HG02642 (cell line): Measurements from ENCODE around the gene MICALL2.

Experiments
- ATAC-seq: cut with Tn5 transposase; IDR thresholded peaks from one replicate; pipeline ENCODE4 v1.9.1; 2021; ENCODE audit warnings: mild to moderate bottlenecking; ENCODE audit not compliant: unreplicated experiment, poor library complexity

The MICALL2 gene

GRCh38 chr7:1458683-1459511, at the start of gene MICALL2:
Gene MICALL2 (minus strand): TSS chr7:1459470. CDS start chr7:1459326, 144 bp downstream.
- ATAC-seq: peak; percentile 14

GRCh38 chr7:1508277-1508758, 49.0 kb upstream of the MICALL2 start:
- no peak for ATAC-seq

GRCh38 chr7:1505731-1506550, 46.7 kb upstream of the MICALL2 start:
- ATAC-seq: no peak

- peak; percentile 92 for ATAC-seq
Observed at GRCh38 chr7:1503816-1504775, 44.8 kb upstream of the MICALL2 start, which contains the start of gene INTS1. Gene INTS1 (minus strand): TSS chr7:1504389. CDS start chr7:1503960, 429 bp downstream.

- no peak for ATAC-seq
Observed at GRCh38 chr7:1503390-1503789, 44.1 kb upstream of the MICALL2 start.

GRCh38 chr7:1502845-1503244, 43.6 kb upstream of the MICALL2 start:
- ATAC-seq: no peak

- ATAC-seq: no peak
Observed at GRCh38 chr7:1501487-1502270, 42.4 kb upstream of the MICALL2 start.

GRCh38 chr7:1500064-1500807, 41.0 kb upstream of the MICALL2 start:
- no peak for ATAC-seq

GRCh38 chr7:1499367-1500029, 40.2 kb upstream of the MICALL2 start:
- ATAC-seq: no peak

GRCh38 chr7:1498370-1499305, 39.4 kb upstream of the MICALL2 start:
- no peak for ATAC-seq

GRCh38 chr7:1497293-1497927, 38.1 kb upstream of the MICALL2 start:
- ATAC-seq: no peak

- ATAC-seq: no peak
Observed at GRCh38 chr7:1496531-1497292, 37.4 kb upstream of the MICALL2 start.

- ATAC-seq: no peak
Observed at GRCh38 chr7:1495564-1496242, 36.4 kb upstream of the MICALL2 start.

- ATAC-seq: no peak
Observed at GRCh38 chr7:1494866-1495563, 35.7 kb upstream of the MICALL2 start.

- no peak for ATAC-seq
Observed at GRCh38 chr7:1494447-1494846, 35.2 kb upstream of the MICALL2 start.
